KOPT-K1 (cell line): ENCODE results near the gene GABBR1.

Experiments
- H3K27ac ChIP-seq: fragments of 200-600 bp; sonication (generic); 2 replicates; pipeline ENCODE4 v1.5.1; 2016; ENCODE audit warnings: antibody characterized with exemption, mild to moderate bottlenecking, low read depth, low read length; ENCODE audit not compliant: poor library complexity, severe bottlenecking
- H3K36me3 ChIP-seq: fragments of 200-600 bp; sonication (generic); 2 replicates; pipeline ENCODE4 v1.5.1; 2017; ENCODE audit warnings: antibody characterized with exemption, mild to moderate bottlenecking, low read length, moderate library complexity; ENCODE audit not compliant: insufficient read depth
- H3K9me3 ChIP-seq: fragments of 200-600 bp; sonication (generic); 2 replicates; pipeline ENCODE4 v1.5.1; 2017; ENCODE audit warnings: antibody characterized with exemption, low read length, mild to moderate bottlenecking; ENCODE audit not compliant: insufficient read depth, poor library complexity, severe bottlenecking

The GABBR1 gene

DNA sequence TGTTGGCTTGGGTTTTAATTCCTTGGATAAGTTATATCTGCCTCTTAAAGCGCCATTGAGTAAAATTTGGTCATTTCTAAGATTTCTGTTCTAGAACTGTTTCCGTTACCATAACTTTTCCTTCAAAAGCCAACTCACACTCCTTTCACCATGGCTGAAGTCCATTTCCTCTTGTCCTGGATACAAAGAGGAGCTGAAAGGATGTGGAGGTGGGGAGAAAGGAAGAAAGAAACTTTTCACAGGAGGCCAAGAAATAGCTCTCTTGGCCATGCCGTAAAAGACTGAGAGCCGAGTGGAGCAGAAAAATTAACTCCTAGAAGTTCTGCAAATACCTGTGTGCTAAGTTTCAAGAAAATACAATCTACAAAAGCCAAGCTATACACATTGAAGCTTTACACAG is 21.6 kb downstream of the GABBR1 start:
- Histone ChIP-seq H3K36me3 (no peaks in the 10 kb centered on the region), H3K27ac (no peak overlapping the region), H3K9me3 (no peaks in the 10 kb centered on the region)

DNA sequence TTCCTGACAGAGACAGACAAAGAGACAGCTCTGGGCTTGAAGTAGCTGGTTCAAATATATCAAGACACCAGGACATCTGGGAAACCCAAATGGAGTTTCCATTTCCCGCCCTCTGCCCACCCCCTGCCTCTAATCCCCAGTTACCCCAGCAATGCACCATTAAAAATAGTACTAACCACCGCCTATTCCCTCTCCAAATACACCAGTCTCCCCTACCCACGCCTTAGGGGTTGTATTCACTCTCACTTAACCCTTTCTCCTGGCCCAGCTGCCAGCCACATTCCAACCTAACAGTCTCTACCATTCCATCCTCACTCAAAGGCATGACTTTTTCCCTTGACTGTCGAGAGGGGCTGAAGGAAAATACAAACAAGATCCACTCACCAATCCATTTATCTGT is 22.4 kb downstream of the GABBR1 start:
- no peak overlapping the region for H3K27ac ChIP-seq
- H3K9me3 ChIP-seq: no peaks in the 10 kb centered on the region
- H3K36me3 ChIP-seq: no peaks in the 10 kb centered on the region

DNA sequence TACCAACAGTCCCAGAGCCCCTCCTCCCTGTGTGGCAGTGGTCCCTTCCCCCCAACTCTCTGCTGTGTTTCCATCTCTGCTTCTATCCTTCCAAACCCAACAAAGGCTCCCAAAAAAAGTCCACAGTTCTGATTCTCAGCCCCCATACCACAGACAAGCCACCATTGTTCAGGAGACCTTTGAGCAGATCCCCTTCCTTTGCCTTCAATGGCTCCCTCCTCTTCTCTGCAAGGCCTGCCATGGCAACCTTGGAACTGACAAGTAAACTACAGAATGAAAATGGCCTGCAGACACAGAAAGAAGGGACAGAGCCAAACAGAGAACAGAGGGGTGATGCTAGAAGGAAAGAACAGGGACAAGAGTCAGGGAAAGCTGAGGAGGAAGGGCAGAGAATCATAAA is 24.9 kb downstream of the GABBR1 start:
- Histone ChIP-seq H3K9me3 (no peaks in the 10 kb centered on the region), H3K27ac (no peak overlapping the region), H3K36me3 (no peaks in the 10 kb centered on the region)

DNA sequence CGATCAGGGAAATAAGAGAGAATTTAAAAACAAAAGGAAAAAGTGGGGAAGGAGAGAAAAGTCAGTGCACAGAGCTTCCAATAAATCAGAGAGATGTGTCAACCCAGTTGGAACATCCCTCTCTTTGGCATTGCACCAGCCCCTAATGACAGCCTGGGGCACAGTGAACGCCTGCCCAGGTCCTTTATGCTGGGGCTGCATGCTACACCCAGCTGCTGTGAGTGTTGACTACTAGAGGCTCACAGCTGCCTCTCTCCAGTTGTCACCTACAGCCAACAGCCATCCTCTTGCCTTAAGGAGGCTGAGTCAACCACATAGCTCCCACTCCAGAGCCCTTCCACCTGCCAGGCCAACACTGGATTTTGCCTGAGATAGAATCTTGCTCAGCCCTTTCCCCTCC is 29.1 kb downstream of the GABBR1 start:
- no peaks in the 10 kb centered on the region for H3K9me3 ChIP-seq
- H3K27ac ChIP-seq: no peak overlapping the region
- H3K36me3 ChIP-seq: no peaks in the 10 kb centered on the region

DNA sequence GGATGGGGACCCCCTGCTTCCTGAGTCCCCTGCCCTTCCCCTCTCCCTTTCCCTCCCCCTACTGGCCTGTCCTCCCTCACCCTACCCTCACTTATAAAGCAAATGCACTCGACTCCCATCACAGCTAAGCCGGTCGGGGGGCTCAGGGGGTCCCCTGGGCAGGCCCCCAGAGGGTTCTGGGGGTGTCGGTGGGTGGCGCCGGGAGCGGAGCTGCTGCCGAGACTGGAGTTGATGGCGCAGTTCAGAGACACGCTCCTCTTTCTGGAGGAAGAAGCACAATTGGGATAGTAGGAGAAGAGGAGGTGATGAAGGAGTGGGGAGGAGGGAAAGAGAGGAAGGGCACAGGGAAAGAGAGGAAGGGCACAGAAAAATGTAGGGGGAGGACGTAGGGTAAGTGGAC is 29.5 kb downstream of the GABBR1 start:
- Histone ChIP-seq H3K36me3 (no peaks in the 10 kb centered on the region), H3K27ac (no peak overlapping the region), H3K9me3 (no peaks in the 10 kb centered on the region)

GRCh38 chr6:29602564-29603361 is 30.2 kb downstream of the GABBR1 start:
- Histone ChIP-seq H3K27ac (no peak overlapping the region), H3K36me3 (no peaks in the 10 kb centered on the region), H3K9me3 (no peaks in the 10 kb centered on the region)

DNA sequence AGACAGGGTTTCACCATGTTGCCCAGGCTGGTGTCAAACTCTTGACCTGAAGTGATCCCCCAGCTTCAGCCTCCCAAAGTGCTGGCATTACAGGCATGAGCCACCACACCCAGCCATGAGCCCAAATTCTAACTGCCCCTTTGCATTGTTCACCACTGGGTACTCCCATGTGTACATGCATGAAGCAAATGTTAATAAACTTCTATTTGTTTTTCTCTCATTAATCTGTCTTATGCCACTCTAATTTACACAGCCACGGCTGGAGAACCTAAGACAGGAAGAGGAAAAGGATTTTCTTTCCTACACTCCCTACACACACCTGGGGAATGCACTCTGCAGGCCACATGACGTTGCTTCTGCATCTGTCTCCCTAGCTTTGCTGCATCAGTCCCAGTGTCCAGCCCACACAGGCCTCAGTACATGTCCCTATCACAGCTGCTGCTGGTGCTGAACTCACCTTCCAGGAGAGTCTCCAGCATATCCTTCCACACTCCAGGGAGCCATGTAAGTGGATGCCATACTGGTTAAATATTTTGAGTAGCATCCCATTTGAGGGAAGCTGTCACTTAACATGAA is 34.7 kb downstream of the GABBR1 start:
- no peaks in the 10 kb centered on the region for H3K9me3 ChIP-seq
- no peak overlapping the region for H3K27ac ChIP-seq
- H3K36me3 ChIP-seq: no peaks in the 10 kb centered on the region

- no peak overlapping the region for H3K27ac ChIP-seq
- no peaks in the 10 kb centered on the region for H3K9me3 ChIP-seq
- H3K36me3 ChIP-seq: no peaks in the 10 kb centered on the region
These were observed 35.8 kb downstream of the GABBR1 start for GRCh38 chr6:29597184-29597583.

- Histone ChIP-seq H3K27ac (no peak overlapping the region), H3K9me3 (no peaks in the 10 kb centered on the region), H3K36me3 (no peaks in the 10 kb centered on the region)
These were observed 36.5 kb downstream of the GABBR1 start for GRCh38 chr6:29596381-29596900.

DNA sequence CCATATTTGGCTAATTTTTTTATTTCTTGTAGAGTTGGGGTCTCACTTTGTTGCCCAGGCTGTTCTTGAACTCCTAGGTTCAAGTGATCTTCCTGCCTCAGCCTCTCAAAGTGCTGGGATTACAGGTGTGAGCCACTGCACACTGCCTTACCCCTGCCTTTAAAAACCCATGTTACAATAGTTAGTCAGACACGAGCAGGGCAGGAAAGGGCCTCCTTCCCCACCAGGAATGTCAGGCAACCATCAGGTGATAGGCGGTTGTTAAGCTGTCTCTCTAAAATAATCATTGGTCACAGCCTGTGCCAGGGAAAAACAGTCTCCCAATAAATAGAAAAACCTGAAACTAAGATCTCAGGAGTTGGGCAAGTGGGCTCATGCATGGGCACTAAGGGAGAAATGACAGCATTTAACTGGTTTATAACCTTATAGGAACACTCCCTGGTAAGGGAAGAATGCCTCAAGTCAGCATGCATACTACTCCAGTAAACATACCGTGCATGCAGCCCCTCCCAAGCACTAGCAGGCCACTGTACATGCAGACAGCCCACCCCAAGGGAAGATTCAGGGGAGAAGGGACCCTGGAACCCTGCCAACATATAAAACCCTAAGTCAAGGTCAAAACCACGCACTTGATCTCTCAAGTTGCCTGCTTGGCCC is 39.7 kb downstream of the GABBR1 start:
- H3K9me3 ChIP-seq: no peaks in the 10 kb centered on the region
- no peak overlapping the region for H3K27ac ChIP-seq
- H3K36me3 ChIP-seq: no peaks in the 10 kb centered on the region

DNA sequence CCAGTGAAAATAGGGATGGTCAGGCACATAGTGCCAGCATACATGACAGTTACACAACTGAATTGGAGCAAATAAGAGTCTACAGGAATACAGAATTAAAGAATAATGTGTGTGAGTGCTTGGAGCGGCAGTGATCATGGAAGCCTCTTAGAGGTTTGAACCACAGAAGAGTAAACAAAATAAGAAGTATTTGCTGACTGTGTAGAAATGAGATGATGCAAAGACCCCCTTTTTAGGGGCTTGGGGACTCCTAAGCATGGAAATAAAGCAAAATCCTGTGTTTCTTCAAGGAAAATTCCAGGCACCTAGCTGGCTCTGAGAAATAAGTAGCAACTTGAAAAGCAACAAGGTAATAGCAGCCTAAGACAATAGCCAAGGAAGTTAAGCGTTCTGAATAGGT is 41.3 kb downstream of the GABBR1 start:
- H3K36me3 ChIP-seq: no peaks in the 10 kb centered on the region

DNA sequence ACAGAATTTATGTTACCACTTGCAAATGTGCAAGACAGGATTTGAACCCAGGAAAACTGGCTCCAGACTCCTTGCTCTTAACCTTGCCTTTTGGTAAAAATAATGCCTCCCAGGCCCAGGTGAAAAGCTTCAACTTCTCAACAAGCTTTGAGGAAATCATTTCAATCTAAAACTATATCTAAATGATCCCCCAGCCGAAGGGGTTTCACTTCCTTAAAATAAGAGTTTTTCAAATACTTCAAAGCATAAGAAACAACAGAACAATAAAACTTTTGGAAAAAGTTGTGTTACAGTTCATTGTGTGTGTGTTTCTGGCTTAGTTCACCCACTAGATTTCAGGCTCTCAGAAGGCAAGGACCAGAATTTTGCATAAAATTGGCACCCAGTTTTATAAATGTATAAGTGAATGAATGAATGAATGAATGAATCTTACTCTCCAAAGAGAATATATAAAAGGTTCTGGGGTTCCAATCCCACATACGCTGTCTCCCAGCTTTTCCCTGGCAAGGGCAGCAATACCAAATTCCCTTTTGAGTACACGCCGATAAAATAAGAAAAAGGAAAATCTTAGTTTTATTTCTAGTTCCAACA is 42.7 kb downstream of the GABBR1 start:
- Histone ChIP-seq H3K27ac (no peak overlapping the region), H3K36me3 (no peaks in the 10 kb centered on the region), H3K9me3 (no peaks in the 10 kb centered on the region)

More for the DNA sequence above, 41.3 kb downstream of the GABBR1 start:
- no peaks in the 10 kb centered on the region for H3K9me3 ChIP-seq
- H3K27ac ChIP-seq: no peak overlapping the region

- H3K36me3 ChIP-seq: no peaks in the 10 kb centered on the region
- no peak overlapping the region for H3K27ac ChIP-seq
- H3K9me3 ChIP-seq: no peaks in the 10 kb centered on the region
These were observed 43.4 kb downstream of the GABBR1 start for GRCh38 chr6:29589423-29590048.

- Histone ChIP-seq H3K9me3 (no peaks in the 10 kb centered on the region), H3K27ac (no peak within 1 kb of the TSS), H3K36me3 (no peaks in the 10 kb centered on the region)
These were observed 48.2 kb downstream of the GABBR1 start, which contains the start of gene OR2H2 for GRCh38 chr6:29584821-29585220. Gene OR2H2, plus strand, starts transcription at chr6:29585121. Its CDS starts 2,824 bp downstream, at chr6:29587945.

DNA sequence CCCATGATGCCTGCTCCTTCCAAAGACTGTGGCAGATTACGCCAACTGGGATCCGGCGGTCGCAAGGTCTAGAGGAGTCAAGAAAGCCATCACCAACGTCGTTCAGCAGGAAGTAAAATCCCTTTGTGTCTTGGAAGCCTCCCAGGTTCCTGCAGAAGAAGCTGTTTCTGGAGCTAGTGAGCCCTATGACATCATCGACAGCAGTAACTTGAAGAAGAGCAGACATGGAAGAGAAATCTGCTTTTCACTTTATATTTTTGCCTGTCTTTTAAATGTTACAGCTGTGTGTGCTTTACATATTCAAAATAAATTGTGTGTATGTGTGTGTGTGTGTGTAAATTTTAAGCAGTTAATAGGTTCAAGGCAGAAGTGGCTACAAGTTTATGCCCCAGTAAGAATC is 55.4 kb downstream of the GABBR1 start:
- H3K36me3 ChIP-seq: no peaks in the 10 kb centered on the region
- H3K9me3 ChIP-seq: no peaks in the 10 kb centered on the region
- no peak overlapping the region for H3K27ac ChIP-seq
